BJ (cell line): ENCODE measurements around the gene ILF3. TPM values are rescaled to one million over a fixed set of nuclear protein-coding genes. Genes with fewer than 3 reads are reported as not detected.

Experiments used
- CTCF ChIA-PET: fragments of 350-600 bp; formaldehyde crosslinking; extraction: SDS; loops from one replicate; lab custom pipeline; 2021; ENCODE audit warnings: antibody characterized with exemption, inconsistent platforms; lab: Yijun Ruan, JAX
- POLR2A ChIA-PET: fragments of 300-600 bp; sonication (Branson Sonifier 250); formaldehyde crosslinking; extraction: SDS; loops from one replicate; lab custom pipeline; 2021; ENCODE audit warnings: antibody characterized with exemption; lab: Charles Lee
- DNase-seq: peaks from one replicate; pipeline ENCODE4 v3.0.0-alpha.2; 2011; ENCODE audit warnings: low read depth
- H3K27me3 ChIP-seq: 2 replicates; pipeline ENCODE4 v1.6.0; 2011; ENCODE audit warnings: low read length; ENCODE audit not compliant: control insufficient read depth, insufficient read depth
- H3K36me3 ChIP-seq: 2 replicates; pipeline ENCODE4 v1.5.1; 2011; ENCODE audit warnings: low read length; ENCODE audit not compliant: control insufficient read depth, insufficient read depth
- H3K4me3 ChIP-seq: 2 replicates; pipeline ENCODE4 v1.5.1; 2011; ENCODE audit warnings: low read depth, mild to moderate bottlenecking, control low read depth, low read length
- CTCF ChIP-seq: IDR thresholded peaks from 2 replicates; pipeline ENCODE4 v1.5.1; 2011; ENCODE audit warnings: low read depth, mild to moderate bottlenecking, control low read depth, inconsistent platforms, low read length, moderate library complexity; ENCODE audit not compliant: insufficient read depth
- polyA plus RNA-seq: library from polyadenylated mRNA; depleted of rRNA; stranded (reverse); fragments of >200 nt; gene quantifications from 2 replicates; pipeline ENCODE4 v1.2.3, GENCODE V29; 2011

The ILF3 gene
- polyA plus RNA-seq, 1 experiment = 148 TPM

DNA sequence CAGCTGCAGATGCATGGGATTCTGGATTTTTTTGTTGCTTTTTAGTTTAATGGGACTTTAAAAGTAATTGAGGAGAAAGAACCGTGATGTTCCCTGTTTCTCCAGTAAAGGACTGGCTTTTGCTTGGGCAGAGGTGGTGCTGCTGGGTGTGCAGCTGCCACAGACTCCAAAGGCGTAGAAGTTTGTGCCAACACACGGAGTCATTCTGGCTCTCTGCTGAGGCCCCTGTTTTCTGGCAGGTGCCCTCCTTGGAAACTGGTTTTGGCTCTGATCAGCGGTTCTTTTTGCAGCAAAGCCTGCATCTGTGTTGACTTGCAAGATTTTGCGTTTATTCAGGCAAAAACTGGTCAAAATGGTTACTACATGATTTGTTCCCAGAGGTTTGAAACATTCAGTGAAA, 31.1 kb downstream of the ILF3 start:
- H3K36me3 ChIP-seq = peaks cover 65% of the 10 kb centered on the region

GRCh38 chr19:10686193-10686592, 32.0 kb downstream of the ILF3 start:
- no peak for TF ChIP-seq CTCF
- ChIA-PET POLR2A (no interaction called here), CTCF (interaction anchor here (0.8 to 1.2 kb wide), 2 partner anchors 14 to 32 kb away, joined by 3 read pairs; partner anchors contain the start of gene DNM2)
- Histone ChIP-seq H3K36me3 (peaks cover 60% of the 10 kb centered on the region), H3K4me3 (no peak overlapping the region), H3K27me3 (no peaks in the 10 kb centered on the region)
- DNase-seq = no peak

More for the DNA sequence above, 31.1 kb downstream of the ILF3 start:
- no peak for DNase-seq
- Histone ChIP-seq H3K27me3 (no peaks in the 10 kb centered on the region), H3K4me3 (no peak overlapping the region)
- POLR2A ChIA-PET = no interaction called here
- no peak for TF ChIP-seq CTCF
- CTCF ChIA-PET = interaction anchor here (0.7 to 1.1 kb wide), 2 partner anchors 14 to 104 kb away, joined by 3 read pairs; no protein-coding TSS in a partner anchor

GRCh38 chr19:10686661-10687517, 32.7 kb downstream of the ILF3 start:
- no peaks in the 10 kb centered on the region for H3K27me3 ChIP-seq
- DNase-seq = no peak
- TF ChIP-seq CTCF = no peak
- ChIA-PET POLR2A (no interaction called here), CTCF (interaction anchor here (0.8 to 1.2 kb wide), 2 partner anchors 14 to 31 kb away, joined by 3 read pairs; partner anchors contain the start of gene DNM2)
- H3K36me3 ChIP-seq = peaks cover 61% of the 10 kb centered on the region
- H3K4me3 ChIP-seq = no peak overlapping the region

DNA sequence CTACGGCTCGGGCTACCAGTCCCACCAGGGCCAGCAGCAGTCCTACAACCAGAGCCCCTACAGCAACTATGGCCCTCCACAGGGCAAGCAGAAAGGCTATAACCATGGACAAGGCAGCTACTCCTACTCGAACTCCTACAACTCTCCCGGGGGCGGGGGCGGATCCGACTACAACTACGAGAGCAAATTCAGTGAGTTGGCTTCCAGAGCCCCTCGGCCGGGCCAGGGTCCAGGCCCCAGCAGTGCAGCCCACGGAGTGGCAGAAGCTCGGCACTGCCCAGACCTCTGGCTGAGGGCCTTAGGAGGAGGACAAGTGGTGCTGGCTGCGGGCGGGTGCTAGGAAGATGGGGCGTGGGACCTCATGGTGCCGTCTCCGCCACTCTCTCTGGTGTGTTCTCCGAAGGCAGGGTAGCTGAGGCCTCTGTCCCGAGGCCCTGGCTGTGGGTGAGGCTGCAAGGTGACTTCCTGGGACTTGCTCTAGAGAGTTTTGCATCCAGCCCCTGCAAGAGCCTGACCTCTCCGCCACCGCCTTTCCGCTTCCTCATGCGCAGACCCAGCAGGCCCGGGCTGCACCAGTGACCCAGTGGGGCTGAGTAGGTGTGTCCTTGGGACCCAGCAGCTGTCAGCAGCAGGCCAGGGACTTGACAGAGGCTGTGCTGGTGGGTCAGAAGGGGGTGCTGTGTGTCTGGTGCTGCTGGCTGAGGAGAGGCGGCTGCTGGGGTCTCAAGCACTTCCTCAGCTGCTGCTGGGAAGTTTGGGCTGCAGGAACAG, 33.6 kb downstream of the ILF3 start:
- Histone ChIP-seq H3K4me3 (no peak overlapping the region), H3K36me3 (peaks cover 58% of the 10 kb centered on the region), H3K27me3 (no peaks in the 10 kb centered on the region)
- no peak for TF ChIP-seq CTCF
- POLR2A ChIA-PET = no interaction called here
- DNase-seq = no peak
- CTCF ChIA-PET = interaction anchor here (1.2 to 3.3 kb wide), 4 partner anchors 12 to 106 kb away, joined by 3 to 17 read pairs (median 4); partner anchors contain the start of genes DNM2 and QTRT1
